ENCODE measurements around the gene NFIX. TPM values are rescaled to one million over a fixed set of nuclear protein-coding genes. Genes with fewer than 3 reads are reported as not detected.

Gene NFIX
- total and polyA plus RNA-seq, 2 donors (not counting 3 experiments of a cell fraction or from before 2014, with no cell fraction given) = 9.8 to 37.7 TPM

GRCh38 chr19:13002166-13002898 lies 7.1 kb downstream of the NFIX start:
- no peak overlapping the region for H2AFZ ChIP-seq (ENCODE audit: low read depth, low read length)
- H4K20me1 ChIP-seq (replicated peaks; ENCODE audit: control insufficient read depth, extremely low read depth, insufficient read depth, low read length) = no peaks in the 10 kb centered on the region
- no peaks in the 10 kb centered on the region for H3K9me3 ChIP-seq (replicated peaks; ENCODE audit: control insufficient read depth, insufficient read depth, low read length)
- no peak for DNase-seq (ENCODE audit: low read depth, low spot score)
- no TSS peak for BruUV-seq (replicated peaks)
- no peak overlapping the region for H3K27ac ChIP-seq (ENCODE audit: insufficient read depth, low read depth, low read length)
- no peaks in the 10 kb centered on the region for H3K79me2 ChIP-seq (ENCODE audit: control insufficient read depth, insufficient read depth, low read length)
- H3K27me3 ChIP-seq (ENCODE audit: control insufficient read depth in 2 of 2, insufficient read depth in 2 of 2, low read length in 2 of 2) = no peaks in the 10 kb centered on the region
- dilution Hi-C loops (cut with MboI; ENCODE audit: extremely low pct_ligation_motif_present, low sequenced_read_pairs) = no loop called here
- TF ChIP-seq GATA2 (IDR thresholded peaks at IDR 0.05; ENCODE audit: insufficient read depth, insufficient read length, low read depth, low read length) = no peak
- no peak for TF ChIP-seq POLR2A (IDR thresholded peaks at IDR 0.05; ENCODE audit: low read depth, low read length)
- TF ChIP-seq EZH2 (IDR thresholded peaks at IDR 0.05; ENCODE audit: borderline replicate concordance, low read depth, low read length, severe bottlenecking) = no peak
- no peaks in the 10 kb centered on the region for H3K4me1 ChIP-seq (ENCODE audit: control insufficient read depth, extremely low read depth, insufficient read depth, low read length)
- CTCF ChIA-PET = interaction anchor here (1.4 to 3.7 kb wide), 2 partner anchors 37 to 58 kb away, joined by 3 to 16 read pairs; no protein-coding TSS in a partner anchor
- H3K9me1 ChIP-seq (replicated peaks; ENCODE audit: control insufficient read depth, extremely low read depth, insufficient read depth, low read length) = no peaks in the 10 kb centered on the region
- no peak overlapping the region for H3K9ac ChIP-seq (replicated peaks; ENCODE audit: extremely low read depth, insufficient read depth, low read length)
- no peak overlapping the region for H3K4me3 ChIP-seq (replicated peaks in 1 of 3; ENCODE audit: insufficient read depth in 1 of 3, low read depth in 1 of 3, low read length in 3 of 3)
- intact Hi-C loops (cut with micrococcal nuclease) = no loop called here
- no peak for FAIRE-seq
- H3K4me2 ChIP-seq (ENCODE audit: insufficient read depth, low read length) = no peak overlapping the region
- POLR2A ChIA-PET = no interaction called here
- peaks cover 0 to 3% of the 10 kb centered on the region in 2 experiments for H3K36me3 ChIP-seq (ENCODE audit: control insufficient read depth in 2 of 2, extremely low read depth in 1 of 2, insufficient read depth in 2 of 2, low read length in 2 of 2)

GRCh38 chr19:13003081-13003480 lies 7.8 kb downstream of the NFIX start:
- no peaks in the 10 kb centered on the region for H3K9me3 ChIP-seq (replicated peaks; ENCODE audit: control insufficient read depth, insufficient read depth, low read length)
- no peaks in the 10 kb centered on the region for H3K27me3 ChIP-seq (ENCODE audit: control insufficient read depth in 2 of 2, insufficient read depth in 2 of 2, low read length in 2 of 2)
- H3K4me3 ChIP-seq (replicated peaks in 1 of 3; ENCODE audit: insufficient read depth in 1 of 3, low read depth in 1 of 3, low read length in 3 of 3) = no peak overlapping the region
- no peaks in the 10 kb centered on the region for H3K4me1 ChIP-seq (ENCODE audit: control insufficient read depth, extremely low read depth, insufficient read depth, low read length)
- H2AFZ ChIP-seq (ENCODE audit: low read depth, low read length) = no peak overlapping the region
- H4K20me1 ChIP-seq (replicated peaks; ENCODE audit: control insufficient read depth, extremely low read depth, insufficient read depth, low read length) = no peaks in the 10 kb centered on the region
- peaks cover 0 to 3% of the 10 kb centered on the region in 2 experiments for H3K36me3 ChIP-seq (ENCODE audit: control insufficient read depth in 2 of 2, extremely low read depth in 1 of 2, insufficient read depth in 2 of 2, low read length in 2 of 2)
- FAIRE-seq (no peak), DNase-seq (ENCODE audit: low read depth, low spot score) (no peak)
- BruUV-seq (replicated peaks) = no TSS peak
- H3K9ac ChIP-seq (replicated peaks; ENCODE audit: extremely low read depth, insufficient read depth, low read length) = no peak overlapping the region
- TF ChIP-seq JUN (IDR thresholded peaks at IDR 0.05; ENCODE audit: borderline replicate concordance, insufficient read depth, insufficient read length, low read depth) = no peak
- no peak for TF ChIP-seq POLR2A (IDR thresholded peaks at IDR 0.05; ENCODE audit: low read depth, low read length)
- TF ChIP-seq POLR2AphosphoS5 (IDR thresholded peaks at IDR 0.05; ENCODE audit: insufficient read depth, low read depth, low read length) = no peak
- no peak for TF ChIP-seq FOS (IDR thresholded peaks at IDR 0.05; ENCODE audit: borderline replicate concordance, insufficient read depth, low read length)
- no peak for TF ChIP-seq MYC (IDR thresholded peaks at IDR 0.05; ENCODE audit: low read depth, low read length)
- TF ChIP-seq MAX (IDR thresholded peaks at IDR 0.05; ENCODE audit: insufficient read depth, insufficient read length) = no peak
- TF ChIP-seq GATA2 (IDR thresholded peaks at IDR 0.05; ENCODE audit: insufficient read depth, insufficient read length, low read depth, low read length) = no peak
- TF ChIP-seq CTCF (IDR thresholded peaks at IDR 0.05; ENCODE audit: extremely low read depth in 1 of 2, insufficient read depth in 1 of 2, low read depth in 1 of 2, low read length in 2 of 2) = no peak
- no peak for TF ChIP-seq EZH2 (IDR thresholded peaks at IDR 0.05; ENCODE audit: borderline replicate concordance, low read depth, low read length, severe bottlenecking)
- H3K79me2 ChIP-seq (ENCODE audit: control insufficient read depth, insufficient read depth, low read length) = no peaks in the 10 kb centered on the region
- H3K9me1 ChIP-seq (replicated peaks; ENCODE audit: control insufficient read depth, extremely low read depth, insufficient read depth, low read length) = no peaks in the 10 kb centered on the region
- dilution Hi-C loops (cut with MboI; ENCODE audit: extremely low pct_ligation_motif_present, low sequenced_read_pairs) = no loop called here
- ChIA-PET POLR2A (no interaction called here), CTCF (interaction anchor here (1.2 to 3.7 kb wide), 3 partner anchors 31 to 57 kb away, joined by 3 to 16 read pairs (median 6); no protein-coding TSS in a partner anchor)
- H3K4me2 ChIP-seq (ENCODE audit: insufficient read depth, low read length) = no peak overlapping the region
- intact Hi-C loops (cut with micrococcal nuclease) = no loop called here
- no peak overlapping the region for H3K27ac ChIP-seq (ENCODE audit: insufficient read depth, low read depth, low read length)

Measured in endothelial cell of umbilical vein (primary cell).